Cerebellar cortex (tissue), 1 donor: ENCODE measurements around the gene LHX6.

Experiments
- DNase-seq: peaks from one replicate; pipeline ENCODE4 v3.0.0-alpha.2; 2015; ENCODE audit warnings: low spot score

LHX6 gene

DNA sequence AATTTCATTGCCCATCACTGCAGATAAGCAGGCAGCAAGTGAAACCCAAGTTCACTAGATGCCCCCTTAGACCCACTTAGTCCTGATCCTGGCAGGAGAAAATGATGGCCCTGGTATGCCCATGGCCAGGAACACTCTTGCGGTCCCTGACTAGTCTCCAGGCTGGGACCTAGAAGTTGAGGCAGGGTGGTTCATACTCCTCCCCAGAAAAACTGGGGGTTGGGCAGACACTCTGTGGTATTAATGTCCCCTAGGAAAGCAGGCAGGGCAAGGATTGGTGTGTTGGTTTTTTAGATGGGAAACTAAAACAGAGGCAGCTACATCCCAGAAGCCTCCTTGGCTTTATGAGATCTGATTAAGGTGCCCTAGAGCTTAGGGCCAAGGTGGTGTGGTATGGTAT lies 13.1 kb downstream of the LHX6 start:
- DNase-seq, result no peak

GRCh38 chr9:122214507-122214906 lies 14.2 kb downstream of the LHX6 start:
- DNase-seq, result no peak

- DNase-seq, result no peak
Measured at GRCh38 chr9:122213589-122214413, 15.0 kb downstream of the LHX6 start.

- DNase-seq, result no peak
Measured at GRCh38 chr9:122213102-122213588, 15.6 kb downstream of the LHX6 start.

GRCh38 chr9:122212473-122213004 lies 16.2 kb downstream of the LHX6 start:
- DNase-seq, result no peak

DNA sequence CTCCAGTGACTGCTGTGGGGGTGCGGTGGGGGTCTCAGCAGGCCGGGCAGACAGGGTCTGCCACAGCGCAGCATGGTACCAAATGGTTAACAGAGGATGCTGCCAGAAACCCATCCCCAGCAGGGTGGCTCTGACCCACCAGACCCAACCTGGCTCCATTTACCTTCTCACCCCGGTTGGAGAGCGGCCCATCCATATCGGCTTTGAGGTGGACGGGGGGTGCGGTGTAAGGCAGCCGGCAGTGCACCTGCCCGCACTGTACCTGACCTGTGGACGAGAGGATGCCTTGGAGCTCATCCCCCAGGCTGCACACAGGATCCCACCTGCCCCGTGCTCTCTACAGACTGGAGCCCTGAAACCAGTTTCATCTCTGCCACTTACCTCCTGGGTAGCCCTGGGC lies 19.3 kb downstream of the LHX6 start:
- DNase-seq, result no peak

GRCh38 chr9:122207096-122207495 lies 21.7 kb downstream of the LHX6 start:
- no peak for DNase-seq

DNA sequence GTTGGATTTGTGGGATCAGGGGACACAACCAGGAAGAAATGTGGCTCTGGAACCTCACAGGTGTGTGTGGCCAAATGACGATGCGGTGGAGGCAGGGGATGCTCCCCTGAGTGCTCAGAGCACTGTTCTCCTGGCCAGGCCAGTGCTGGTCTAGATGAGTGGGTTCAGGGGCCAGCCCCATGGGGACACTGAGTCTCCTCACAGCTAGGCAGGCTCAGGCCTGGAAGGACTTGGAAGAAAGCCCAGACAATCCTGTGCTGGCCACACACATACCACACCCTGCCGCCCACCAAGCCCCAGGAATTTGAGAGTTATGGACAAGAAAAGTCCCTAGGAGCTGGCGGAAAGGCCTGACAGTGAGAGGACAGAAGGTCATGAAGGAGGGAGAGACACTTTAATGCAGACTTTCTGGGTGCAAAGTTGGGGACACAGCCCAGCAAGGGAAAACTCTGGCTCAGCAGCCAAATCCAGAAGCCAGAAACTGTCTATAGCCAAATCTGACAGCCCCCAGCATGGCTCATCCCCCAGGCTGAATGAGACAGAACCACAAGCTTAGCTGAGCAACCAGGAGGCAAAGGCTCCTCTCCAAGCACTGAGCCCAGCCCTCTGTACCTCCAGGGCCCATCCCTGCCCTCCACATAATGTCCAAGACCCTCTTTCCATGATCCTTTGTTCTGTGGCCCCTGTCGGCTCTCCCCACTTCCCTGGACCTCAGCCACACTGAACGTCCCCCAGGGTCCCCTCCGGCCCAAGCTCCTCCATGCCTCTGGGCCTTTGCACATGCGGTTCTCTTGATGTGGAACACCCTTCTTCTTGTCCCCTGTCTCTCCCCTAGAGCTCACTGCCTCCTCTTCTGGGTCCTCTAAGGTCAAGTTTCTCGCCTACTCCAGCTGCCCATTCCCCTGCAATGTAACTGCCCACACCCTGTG lies 22.4 kb downstream of the LHX6 start:
- no peak for DNase-seq

GRCh38 chr9:122205176-122205575 lies 23.6 kb downstream of the LHX6 start:
- DNase-seq, result no peak

- no peak for DNase-seq
Measured at GRCh38 chr9:122204491-122204890, 24.3 kb downstream of the LHX6 start.

GRCh38 chr9:122204055-122204454 lies 24.7 kb downstream of the LHX6 start:
- DNase-seq, result no peak

GRCh38 chr9:122202111-122202510 lies 26.6 kb downstream of the LHX6 start:
- no peak for DNase-seq

DNA sequence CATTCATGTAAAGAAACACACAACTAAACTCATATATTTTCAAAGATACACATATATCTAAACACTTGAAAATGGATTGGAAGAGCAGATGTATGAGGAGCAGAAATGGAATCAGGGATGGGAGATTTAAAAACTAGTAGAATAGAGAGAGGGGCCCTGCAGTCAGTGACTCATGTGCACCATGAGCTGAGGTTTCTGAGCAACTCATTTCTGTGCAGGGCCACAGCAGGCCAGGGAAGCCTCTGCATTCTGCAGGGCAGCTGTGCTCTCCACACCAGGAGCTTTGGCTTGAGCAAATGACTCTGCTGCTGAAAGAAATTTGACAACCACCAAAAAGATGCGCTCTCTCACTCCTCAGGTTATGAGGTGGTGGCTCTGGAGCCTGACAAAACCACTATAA lies 27.1 kb downstream of the LHX6 start:
- no peak for DNase-seq

GRCh38 chr9:122200960-122201595 lies 27.7 kb downstream of the LHX6 start:
- no peak for DNase-seq

DNA sequence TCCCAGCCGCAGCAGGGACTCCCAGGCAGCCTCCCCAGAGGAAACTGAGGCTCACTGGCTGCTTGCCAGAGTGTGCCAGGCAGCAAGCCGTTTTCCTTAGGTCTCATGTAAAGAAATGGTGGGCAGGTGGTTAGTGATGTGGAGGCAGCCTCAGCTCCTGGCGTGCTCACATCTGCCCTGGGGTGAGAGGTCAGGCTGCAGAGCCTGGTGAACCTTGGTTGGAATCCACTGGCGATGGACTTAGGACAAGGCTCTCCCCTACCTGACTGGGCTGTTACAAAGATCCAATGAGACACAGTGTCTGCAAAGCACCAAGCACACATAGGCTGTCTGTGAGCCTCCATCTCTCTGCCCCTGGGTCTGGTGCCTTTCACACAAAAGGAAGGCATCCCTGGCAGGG lies 30.9 kb downstream of the LHX6 start:
- no peak for DNase-seq

- DNase-seq, result no peak
Measured at GRCh38 chr9:122197426-122197825, 31.3 kb downstream of the LHX6 start.

- no peak for DNase-seq
Measured at GRCh38 chr9:122195875-122196274, 32.9 kb downstream of the LHX6 start.

GRCh38 chr9:122193651-122194050 lies 35.1 kb downstream of the LHX6 start:
- no peak for DNase-seq

DNA sequence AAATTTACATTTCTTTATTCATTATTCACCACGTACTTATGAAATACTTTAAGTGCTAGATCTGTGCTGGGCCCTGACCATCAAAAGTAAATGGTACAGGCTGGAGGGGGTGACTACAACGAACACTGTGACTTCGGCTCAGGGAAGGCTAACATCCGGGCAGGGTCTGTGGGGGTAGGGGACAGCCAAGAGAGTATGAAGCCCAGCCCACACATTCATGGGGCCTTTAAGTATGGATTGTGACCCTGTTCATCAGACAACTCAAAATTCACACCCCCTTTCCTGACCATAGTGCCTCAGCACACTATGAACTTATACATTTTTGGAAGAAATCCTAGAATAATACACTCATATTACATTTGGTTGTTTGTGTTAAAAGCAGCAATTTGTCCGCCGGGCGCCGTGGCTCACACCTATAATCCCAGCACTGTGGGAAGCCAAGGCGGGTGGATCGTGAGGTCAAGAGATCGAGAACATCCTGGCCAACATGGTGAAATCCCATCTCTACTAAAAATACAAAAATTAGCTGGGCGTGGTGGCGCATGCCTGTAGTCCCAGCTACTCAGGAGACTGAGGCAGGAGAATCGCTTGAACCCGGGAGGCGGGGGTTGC lies 35.7 kb downstream of the LHX6 start:
- no peak for DNase-seq

GRCh38 chr9:122192261-122192875 lies 36.4 kb downstream of the LHX6 start:
- DNase-seq, result no peak

DNA sequence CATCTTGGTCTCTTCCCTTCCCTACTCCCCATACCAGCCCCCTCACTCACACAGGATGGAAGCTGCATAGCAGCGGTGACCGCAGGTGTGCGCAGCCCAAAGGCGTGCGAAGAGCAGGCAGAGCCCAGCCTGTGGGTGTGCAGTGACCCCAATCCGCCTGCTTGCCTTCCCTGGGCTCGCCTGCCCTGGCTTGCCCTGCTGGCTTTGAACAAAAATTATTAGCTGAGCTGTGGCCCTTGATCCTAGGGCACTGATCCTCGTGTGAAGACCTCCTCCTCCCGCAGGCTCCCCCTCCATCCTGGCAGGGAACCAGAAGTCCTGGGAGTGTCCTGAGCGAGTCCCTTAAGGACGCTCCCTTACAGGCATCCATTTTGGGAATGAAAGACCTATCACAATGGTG lies 37.2 kb downstream of the LHX6 start:
- DNase-seq, result no peak
